Esophagus muscularis mucosa (tissue), 4 donors: ENCODE measurements around the gene METTL26. TPM values are rescaled to one million over a fixed set of nuclear protein-coding genes. Genes with fewer than 3 reads are reported as not detected.
A peak's percentile ranks its signal among the peaks of the same experiment; 100 is the strongest.

Source experiments
- DNase-seq: peaks from one replicate; pipeline ENCODE4 v3.0.0-alpha.2; 2017; ENCODE audit errors: extremely low spot score
- H3K27ac ChIP-seq, 4 donors: fragments of 200-600 bp; sonication (generic); replicated peaks in 1 of 4; 1 replicate in 3 of 4; 2 replicates in 1 of 4; pipeline ENCODE4 v1.5.1; 2016 to 2019; ENCODE audit warnings: mild to moderate bottlenecking in 1 of 4
- H3K27me3 ChIP-seq, 4 donors: fragments of 200-600 bp; sonication (generic); one replicate each; pipeline versions ENCODE4 v1.5.1 to v1.6.0; 2016 to 2019
- H3K36me3 ChIP-seq, 4 donors: fragments of 200-600 bp; sonication (generic); one replicate each; pipeline ENCODE4 v1.5.1; 2016 to 2019
- H3K4me1 ChIP-seq, 4 donors: fragments of 200-600 bp; sonication (generic); one replicate each; pipeline ENCODE4 v1.5.1; 2016 to 2019
- H3K4me3 ChIP-seq, 4 donors: fragments of 200-600 bp; sonication (generic); 1 replicate in 2 of 4; 2 replicates in 2 of 4; pipeline ENCODE4 v1.5.1; 2016 to 2019; ENCODE audit warnings: mild to moderate bottlenecking in 4 of 4, moderate library complexity in 1 of 4
- H3K9me3 ChIP-seq, 4 donors: fragments of 200-600 bp; sonication (generic); 1 replicate in 3 of 4; 2 replicates in 1 of 4; pipeline ENCODE4 v1.5.1; 2016 to 2019
- EP300 ChIP-seq: sonication (generic); formaldehyde crosslinking; IDR thresholded peaks from one replicate; pipeline ENCODE4 v1.6.1; 2017; ENCODE audit warnings: antibody characterized with exemption
- POLR2A ChIP-seq: fragments of 450-650 bp; IDR thresholded peaks from one replicate; pipeline ENCODE4 v1.6.1; 2017; ENCODE audit warnings: antibody characterized with exemption, moderate library complexity, mild to moderate bottlenecking, low read depth
- POLR2AphosphoS5 ChIP-seq, 2 donors: sonication (generic); formaldehyde crosslinking; IDR thresholded peaks; one replicate each; pipeline ENCODE4 v1.6.1; 2017; ENCODE audit warnings: antibody characterized with exemption in 2 of 2
- WGBS: methylation state at CpG from one replicate; pipeline ENCODE4 v1.1.5; 2018; 5-methylcytosine and 5-hydroxymethylcytosine counted together
- intact Hi-C: fragments of 100-400 bp; cut with DNase I; formaldehyde crosslinking; loops from one replicate; pipeline ENCODE4 v1.15.1; 2023
- total RNA-seq, 4 donors: library from RNA; depleted of rRNA; stranded (reverse); fragments of >200 nt; gene quantifications; one replicate each; pipeline versions ENCODE4 v1.1.0 to v1.2.1, GENCODE V29; 2016
- TF ChIP-seq, protein P1 (sequence below), 3 experiments: fragments of 200-600 bp in 2 of 3; fragments of 450-650 bp in 1 of 3; sonication (generic) in 2 of 3; IDR thresholded peaks; one replicate each; pipeline ENCODE4 v1.5.1; 2017 to 2019; ENCODE audit warnings: antibody characterized with exemption in 3 of 3, mild to moderate bottlenecking in 2 of 3, moderate library complexity in 1 of 3

METTL26 gene
- total RNA-seq, 4 donors from 2014 or later = 129 to 166 (median 142) TPM

GRCh38 chr16:652454-653305, 16.6 kb upstream of the METTL26 start:
- DNase-seq = no peak
- H3K4me1 ChIP-seq = peaks cover 19 to 32% (median 25%) of the 10 kb centered on the region in 4 donors
- 82% methylated on average over 13 of the region's 28 CpGs for WGBS
- H3K27ac ChIP-seq = no peak overlapping the region
- H3K9me3 ChIP-seq = no peaks in the 10 kb centered on the region
- H3K4me3 ChIP-seq = no peak overlapping the region
- intact Hi-C loops = no loop called here
- no peaks in the 10 kb centered on the region for H3K27me3 ChIP-seq
- H3K36me3 ChIP-seq = peaks cover 0 to 56% (median 30%) of the 10 kb centered on the region in 4 donors
- no peak for TF ChIP-seq EP300
- no peak for TF ChIP-seq POLR2A
- TF ChIP-seq, protein P1, sequence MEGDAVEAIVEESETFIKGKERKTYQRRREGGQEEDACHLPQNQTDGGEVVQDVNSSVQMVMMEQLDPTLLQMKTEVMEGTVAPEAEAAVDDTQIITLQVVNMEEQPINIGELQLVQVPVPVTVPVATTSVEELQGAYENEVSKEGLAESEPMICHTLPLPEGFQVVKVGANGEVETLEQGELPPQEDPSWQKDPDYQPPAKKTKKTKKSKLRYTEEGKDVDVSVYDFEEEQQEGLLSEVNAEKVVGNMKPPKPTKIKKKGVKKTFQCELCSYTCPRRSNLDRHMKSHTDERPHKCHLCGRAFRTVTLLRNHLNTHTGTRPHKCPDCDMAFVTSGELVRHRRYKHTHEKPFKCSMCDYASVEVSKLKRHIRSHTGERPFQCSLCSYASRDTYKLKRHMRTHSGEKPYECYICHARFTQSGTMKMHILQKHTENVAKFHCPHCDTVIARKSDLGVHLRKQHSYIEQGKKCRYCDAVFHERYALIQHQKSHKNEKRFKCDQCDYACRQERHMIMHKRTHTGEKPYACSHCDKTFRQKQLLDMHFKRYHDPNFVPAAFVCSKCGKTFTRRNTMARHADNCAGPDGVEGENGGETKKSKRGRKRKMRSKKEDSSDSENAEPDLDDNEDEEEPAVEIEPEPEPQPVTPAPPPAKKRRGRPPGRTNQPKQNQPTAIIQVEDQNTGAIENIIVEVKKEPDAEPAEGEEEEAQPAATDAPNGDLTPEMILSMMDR (IDR thresholded peaks at IDR 0.05) = no peak
- no peak for TF ChIP-seq POLR2AphosphoS5 (IDR thresholded peaks at IDR 0.05)

GRCh38 chr16:651844-652243, 15.7 kb upstream of the METTL26 start:
- 88% methylated on average over 15 of the region's 22 CpGs for WGBS
- TF ChIP-seq EP300 = no peak
- no peak for TF ChIP-seq POLR2AphosphoS5 (IDR thresholded peaks at IDR 0.05)
- TF ChIP-seq, protein P1 (IDR thresholded peaks at IDR 0.05) = no peak
- TF ChIP-seq POLR2A = no peak
- Histone ChIP-seq H3K27ac (no peak overlapping the region), H3K4me3 (no peak overlapping the region), H3K9me3 (no peaks in the 10 kb centered on the region), H3K27me3 (no peaks in the 10 kb centered on the region), H3K4me1 (peaks cover 28 to 40% (median 34%) of the 10 kb centered on the region in 4 donors), H3K36me3 (peaks cover 0 to 52% (median 24%) of the 10 kb centered on the region in 4 donors)
- DNase-seq = no peak
- intact Hi-C loops = no loop called here

- Histone ChIP-seq H3K27me3 (no peaks in the 10 kb centered on the region), H3K9me3 (no peaks in the 10 kb centered on the region), H3K4me1 (peaks cover 42 to 62% (median 52%) of the 10 kb centered on the region in 4 donors), H3K36me3 (peaks cover 0 to 32% (median 16%) of the 10 kb centered on the region in 4 donors), H3K27ac (peak overlapping the region; percentile 83 to 92 (median 90)), H3K4me3 (peak overlapping the region; percentile 65 to 79 (median 76))
- TF ChIP-seq, protein P1 (IDR thresholded peaks at IDR 0.05) = no peak
- TF ChIP-seq POLR2AphosphoS5 (IDR thresholded peaks at IDR 0.05) (no peak), POLR2A (no peak), EP300 (no peak)
- no peak for DNase-seq
- 11% methylated on average over 23 of the region's 44 CpGs for WGBS
- intact Hi-C loops = no loop called here
These were observed 13.5 kb upstream of the METTL26 start for GRCh38 chr16:649631-650030.

DNA sequence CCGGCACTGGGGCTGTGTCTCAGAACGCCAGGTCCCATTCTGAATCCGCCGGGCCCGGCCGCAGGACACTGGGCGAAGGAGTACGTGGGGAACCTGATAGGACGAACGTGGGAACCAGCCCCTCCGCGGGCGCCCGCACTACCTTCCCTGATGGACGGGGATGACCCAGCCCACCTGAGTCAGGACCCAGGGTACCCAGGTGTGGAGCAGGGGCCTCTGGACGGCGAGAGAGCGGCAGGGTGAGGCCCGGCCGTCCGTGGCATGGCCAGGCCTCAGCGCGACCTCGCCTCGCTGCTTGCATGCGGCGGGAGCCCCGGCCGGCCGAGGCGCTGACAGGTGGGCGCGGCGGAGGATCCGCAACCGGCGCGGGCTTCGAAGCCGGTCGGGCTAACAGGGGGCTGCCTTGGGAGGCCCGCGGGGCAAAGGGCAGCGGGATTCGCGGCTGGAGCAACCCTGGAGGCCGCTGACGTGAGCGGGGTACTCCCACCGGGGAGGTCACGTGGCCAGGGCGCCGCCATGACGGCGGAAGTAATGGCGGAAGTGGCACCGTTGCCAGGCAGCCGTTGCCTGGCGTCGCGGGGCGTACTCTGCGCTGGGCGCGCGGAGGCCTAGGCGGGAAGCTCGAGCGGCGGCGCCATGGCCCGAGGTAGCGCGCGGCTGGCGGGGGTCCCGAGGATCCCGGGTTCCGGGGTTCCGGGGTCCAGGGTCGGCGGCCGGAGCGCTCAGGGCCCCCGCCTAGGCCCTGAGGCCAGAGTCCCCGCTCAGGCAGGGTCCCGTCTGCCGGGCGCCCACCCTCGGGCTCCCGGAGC, 12.9 kb upstream of the METTL26 start, which contains the start of gene WDR90:
Gene WDR90, plus strand, starts transcription at position 585 of the 809 bp plus-strand sequence. Its CDS starts 52 bp downstream, at position 637.
- Histone ChIP-seq H3K27ac (peak within 1 kb of the TSS; percentile 83 to 92 (median 90)), H3K27me3 (no peaks in the 10 kb centered on the region), H3K4me1 (peaks cover 44 to 69% (median 55%) of the 10 kb centered on the region in 4 donors), H3K36me3 (peaks cover 0 to 30% (median 16%) of the 10 kb centered on the region in 4 donors), H3K4me3 (peak within 1 kb of the TSS; percentile 65 to 79 (median 76)), H3K9me3 (no peaks in the 10 kb centered on the region)
- intact Hi-C loops = no loop called here
- WGBS = 0% methylated on average over 30 of the region's 91 CpGs
- peak; percentile 96 for DNase-seq
- TF ChIP-seq, protein P1 (IDR thresholded peaks at IDR 0.05) = peak in 1 of 3 experiments; percentile 23
- TF ChIP-seq EP300 (no peak), POLR2A (peak; percentile 41), POLR2AphosphoS5 (IDR thresholded peaks at IDR 0.05) (peak; percentile 89)
